ENCODE results near the gene TBC1D22B. TPM values are rescaled to one million over a fixed set of nuclear protein-coding genes. Genes with fewer than 3 reads are reported as not detected.
"Not testable (repeated sequence)": the region's sequence is repeated elsewhere in the genome, so short reads cannot be mapped to it uniquely, and the experiment has no call there.

Gene TBC1D22B
- total RNA-seq, 4 donors from 2014 or later, result 8.0 to 9.5 (median 8.5) TPM

DNA sequence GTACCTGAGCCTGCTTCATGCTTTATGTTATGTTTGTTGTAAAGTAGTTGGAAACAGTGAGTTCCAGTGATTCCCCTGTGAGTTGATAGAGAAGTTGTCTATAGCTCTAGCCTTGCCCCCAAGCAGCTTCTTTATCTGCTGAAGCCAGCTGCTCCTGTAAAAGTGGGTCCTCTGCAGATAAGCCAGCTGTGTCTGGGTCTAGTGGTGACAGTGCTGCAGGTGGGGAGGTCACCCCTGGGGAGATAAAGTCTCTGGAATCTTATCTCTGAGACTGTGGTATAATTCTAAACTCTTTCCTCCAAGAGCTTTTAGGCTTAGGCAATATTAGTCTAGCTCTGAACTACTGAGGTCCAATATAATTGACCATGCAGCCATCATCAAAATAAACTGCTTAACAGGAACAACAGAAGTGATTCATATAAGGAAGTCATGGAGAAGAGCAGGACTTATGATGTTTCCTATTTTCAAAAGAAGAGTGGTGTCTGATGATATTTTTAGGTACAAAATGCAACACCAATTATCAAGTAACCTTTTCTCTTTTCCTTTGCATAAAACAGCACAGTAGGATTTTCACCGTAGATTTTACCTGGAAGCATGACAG is 44.6 kb downstream of the TBC1D22B start:
- no peak for ATAC-seq (ENCODE audit: low FRiP score)
- TF ChIP-seq, protein P1, sequence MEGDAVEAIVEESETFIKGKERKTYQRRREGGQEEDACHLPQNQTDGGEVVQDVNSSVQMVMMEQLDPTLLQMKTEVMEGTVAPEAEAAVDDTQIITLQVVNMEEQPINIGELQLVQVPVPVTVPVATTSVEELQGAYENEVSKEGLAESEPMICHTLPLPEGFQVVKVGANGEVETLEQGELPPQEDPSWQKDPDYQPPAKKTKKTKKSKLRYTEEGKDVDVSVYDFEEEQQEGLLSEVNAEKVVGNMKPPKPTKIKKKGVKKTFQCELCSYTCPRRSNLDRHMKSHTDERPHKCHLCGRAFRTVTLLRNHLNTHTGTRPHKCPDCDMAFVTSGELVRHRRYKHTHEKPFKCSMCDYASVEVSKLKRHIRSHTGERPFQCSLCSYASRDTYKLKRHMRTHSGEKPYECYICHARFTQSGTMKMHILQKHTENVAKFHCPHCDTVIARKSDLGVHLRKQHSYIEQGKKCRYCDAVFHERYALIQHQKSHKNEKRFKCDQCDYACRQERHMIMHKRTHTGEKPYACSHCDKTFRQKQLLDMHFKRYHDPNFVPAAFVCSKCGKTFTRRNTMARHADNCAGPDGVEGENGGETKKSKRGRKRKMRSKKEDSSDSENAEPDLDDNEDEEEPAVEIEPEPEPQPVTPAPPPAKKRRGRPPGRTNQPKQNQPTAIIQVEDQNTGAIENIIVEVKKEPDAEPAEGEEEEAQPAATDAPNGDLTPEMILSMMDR (IDR thresholded peaks at IDR 0.05), result no peak
- no peak for DNase-seq (ENCODE audit: low spot score)

DNA sequence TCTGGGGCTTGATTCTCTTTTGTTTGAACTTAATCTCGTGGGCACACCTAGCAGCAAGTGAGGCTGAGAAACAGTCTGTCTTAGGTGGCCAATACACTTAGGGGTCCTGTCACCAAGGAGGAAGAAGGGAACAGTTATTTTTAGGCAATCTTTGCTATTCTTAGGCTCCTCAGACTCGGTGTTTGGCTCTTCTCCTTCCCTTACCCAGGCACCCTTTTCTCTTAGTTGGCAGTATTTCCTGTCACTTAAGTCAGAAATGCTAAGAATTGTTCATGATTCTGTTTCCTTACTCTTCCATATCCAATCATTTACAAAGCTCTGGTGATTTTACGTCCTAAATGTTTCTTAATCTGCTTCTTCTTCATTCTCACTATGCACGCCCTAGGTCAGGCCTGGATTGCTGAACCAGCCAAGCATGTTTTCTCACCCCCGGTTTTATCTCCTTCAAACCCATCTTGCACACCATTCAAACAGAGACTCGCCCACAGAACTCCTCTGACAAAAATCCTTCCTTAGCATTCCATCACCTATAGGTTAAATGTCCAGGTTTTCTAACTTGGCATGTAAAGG is 45.6 kb downstream of the TBC1D22B start:
- TF ChIP-seq, protein P1 (IDR thresholded peaks at IDR 0.05), result no peak
- no peak for DNase-seq (ENCODE audit: low spot score)
- ATAC-seq (ENCODE audit: low FRiP score), result no peak

DNA sequence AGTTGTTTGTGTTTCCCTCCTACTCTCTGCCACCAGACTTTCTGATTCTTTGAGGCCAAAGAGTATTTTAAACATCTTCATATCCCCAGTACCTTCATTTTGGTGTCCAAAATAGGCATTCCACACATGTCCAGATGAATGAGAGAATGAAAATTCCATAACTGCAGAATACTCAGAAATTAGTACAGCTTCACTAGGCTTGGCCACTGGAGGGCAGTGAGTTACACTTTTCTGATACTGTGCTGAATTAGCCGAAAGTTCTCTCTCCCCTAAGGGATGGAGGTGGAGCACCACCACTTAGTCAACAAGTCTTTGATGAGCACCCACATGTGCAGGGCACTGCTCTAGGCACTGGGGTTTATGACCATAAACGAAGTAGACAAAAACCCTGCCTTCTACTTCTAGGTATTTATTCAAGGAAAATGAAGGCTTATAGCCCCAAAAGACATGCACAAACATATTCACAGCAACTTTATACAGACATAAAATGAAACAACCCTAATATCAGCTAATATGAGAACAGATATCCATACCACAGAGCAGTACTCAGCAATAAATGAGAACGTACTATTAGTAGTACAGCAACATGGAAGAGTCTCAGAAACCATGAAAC is 46.4 kb downstream of the TBC1D22B start:
- ATAC-seq (ENCODE audit: low FRiP score) (peak; percentile 57), DNase-seq (ENCODE audit: low spot score) (no peak)
- TF ChIP-seq, protein P1 (IDR thresholded peaks at IDR 0.05), result no peak

DNA sequence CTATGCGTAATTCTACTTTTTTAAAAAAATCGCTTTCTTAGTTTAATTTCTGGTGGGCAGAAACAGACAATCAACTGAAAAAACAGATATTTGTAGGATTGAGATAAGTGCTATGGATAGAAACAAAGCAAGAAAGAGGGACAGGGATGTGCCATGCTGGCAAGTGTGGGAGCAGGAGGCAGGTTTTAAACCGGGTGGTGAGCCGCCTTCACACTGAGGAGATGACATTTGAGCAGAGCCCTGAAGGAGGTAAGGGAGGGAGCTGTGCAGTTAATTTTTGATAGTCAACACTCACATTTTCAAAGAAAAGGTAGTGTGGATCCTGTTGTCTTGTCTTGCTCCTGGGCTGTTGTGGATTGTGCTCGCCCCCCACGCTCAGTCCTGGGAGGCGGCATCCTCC is 47.2 kb downstream of the TBC1D22B start:
- TF ChIP-seq, protein P1 (IDR thresholded peaks at IDR 0.05), result no peak
- ATAC-seq (ENCODE audit: low FRiP score) (no peak), DNase-seq (ENCODE audit: low spot score) (no peak)

DNA sequence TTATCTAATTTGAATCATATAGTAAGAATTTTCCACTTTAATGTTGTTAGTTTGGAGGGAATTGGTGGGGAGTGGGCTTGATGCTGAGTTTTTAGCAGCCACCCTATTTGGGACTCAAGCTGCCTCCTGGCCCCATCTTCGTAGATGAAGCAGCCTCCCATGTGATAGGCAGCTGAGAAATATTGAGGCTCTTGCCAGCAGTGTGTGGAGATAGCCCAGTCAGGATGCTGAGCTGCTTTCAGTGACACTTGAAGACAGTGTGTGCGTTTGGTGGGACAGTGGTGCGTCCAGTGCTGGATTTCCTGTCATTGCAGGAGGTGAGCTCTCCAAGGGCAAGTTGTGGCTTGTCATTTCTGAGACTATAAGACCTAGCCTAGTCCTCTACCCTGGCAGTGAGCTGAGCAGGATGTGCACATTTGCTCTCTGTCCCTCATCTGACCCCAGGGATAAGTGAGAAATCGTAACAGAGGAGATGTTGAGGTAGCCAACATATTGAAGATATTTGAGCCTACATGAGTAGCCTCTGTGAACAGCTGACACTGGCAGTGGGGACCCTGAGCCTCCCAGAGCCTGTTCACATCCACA is 48.4 kb downstream of the TBC1D22B start:
- ATAC-seq (ENCODE audit: low FRiP score) (no peak), DNase-seq (ENCODE audit: low spot score) (no peak)
- TF ChIP-seq, protein P1 (IDR thresholded peaks at IDR 0.05), result no peak

DNA sequence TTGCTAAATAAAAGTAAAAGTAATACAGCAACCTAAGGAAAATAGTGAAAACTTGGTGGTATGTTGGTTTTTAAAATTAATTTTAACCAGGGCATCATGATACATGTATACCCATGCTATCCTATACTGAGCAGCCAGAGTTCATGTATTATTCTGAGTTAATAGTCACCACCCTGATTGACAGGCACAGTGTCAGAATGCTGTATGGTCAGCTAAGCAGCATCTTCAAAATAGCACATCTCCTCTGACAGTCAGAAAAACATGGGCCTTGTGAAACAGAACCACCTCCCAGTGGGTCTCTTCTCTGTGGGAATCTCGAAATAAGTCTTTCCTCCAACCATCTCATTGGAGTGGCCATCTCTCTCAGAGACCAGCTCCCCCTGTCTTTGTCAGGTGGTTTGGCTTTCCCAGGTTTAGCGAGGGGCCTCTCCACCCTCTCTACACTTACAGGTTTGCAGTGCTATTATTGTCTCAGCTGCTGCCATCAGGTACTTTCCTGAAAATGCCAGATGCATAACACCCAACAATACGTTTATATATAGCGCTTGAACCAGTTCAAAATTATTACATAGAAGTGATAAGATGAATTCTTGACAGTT is 49.2 kb downstream of the TBC1D22B start:
- DNase-seq (ENCODE audit: low spot score) (no peak), ATAC-seq (ENCODE audit: low FRiP score) (no peak)
- TF ChIP-seq, protein P1 (IDR thresholded peaks at IDR 0.05), result no peak

DNA sequence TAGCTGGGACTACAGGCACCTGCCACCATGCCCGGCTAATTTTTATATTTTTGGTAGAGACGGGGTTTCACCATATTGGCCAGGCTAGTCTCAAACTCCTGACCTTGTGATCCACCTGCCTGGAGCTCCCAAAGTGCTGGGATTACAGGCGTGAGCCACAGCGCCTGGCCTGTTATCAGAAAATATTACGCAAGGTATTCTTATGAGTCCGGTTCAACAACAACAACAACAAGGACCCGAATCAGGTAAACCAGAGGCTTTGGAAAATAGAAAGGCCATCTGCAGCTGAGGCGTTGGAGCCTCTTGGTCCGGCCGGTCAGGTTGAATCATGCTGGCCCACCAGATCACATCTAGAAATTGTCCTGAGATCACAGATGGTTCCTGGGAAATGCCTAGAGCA is 49.9 kb downstream of the TBC1D22B start:
- not testable (repeated sequence) for ATAC-seq (ENCODE audit: low FRiP score)

More for the DNA sequence above, 49.9 kb downstream of the TBC1D22B start:
- DNase-seq (ENCODE audit: low spot score), result not testable (repeated sequence)
